Stromal cell of bone marrow (primary cell): ENCODE measurements around the gene CPSF4.
A peak's percentile ranks its signal among the peaks of the same experiment; 100 is the strongest.

Source experiments
- DNase-seq: peaks from one replicate; pipeline ENCODE4 v3.0.0-alpha.2; 2012; ENCODE audit warnings: low read depth

Gene CPSF4

DNA sequence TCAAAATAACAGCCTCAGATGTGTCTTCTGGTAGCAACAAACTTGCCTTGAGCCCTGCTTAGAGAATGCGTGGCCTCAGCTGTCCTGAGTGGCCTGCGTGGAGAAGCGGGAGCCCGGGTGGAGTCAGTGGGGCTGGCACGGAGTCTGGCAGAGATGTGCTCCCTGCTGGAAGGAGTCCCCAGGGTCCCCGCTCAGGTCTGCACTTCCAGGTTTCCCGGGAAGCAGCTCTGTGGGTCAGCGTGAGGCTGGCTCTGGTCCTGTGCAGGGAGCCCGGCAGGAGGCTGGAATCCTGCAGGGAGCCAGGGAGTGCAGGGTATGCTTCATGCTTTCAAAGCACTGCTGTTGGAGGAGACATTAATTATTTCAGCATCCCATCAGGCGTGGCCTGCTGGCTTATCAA is 10.1 kb downstream of the CPSF4 start:
- no peak for DNase-seq

GRCh38 chr7:99449326-99449725 is 10.6 kb downstream of the CPSF4 start:
- no peak for DNase-seq

DNA sequence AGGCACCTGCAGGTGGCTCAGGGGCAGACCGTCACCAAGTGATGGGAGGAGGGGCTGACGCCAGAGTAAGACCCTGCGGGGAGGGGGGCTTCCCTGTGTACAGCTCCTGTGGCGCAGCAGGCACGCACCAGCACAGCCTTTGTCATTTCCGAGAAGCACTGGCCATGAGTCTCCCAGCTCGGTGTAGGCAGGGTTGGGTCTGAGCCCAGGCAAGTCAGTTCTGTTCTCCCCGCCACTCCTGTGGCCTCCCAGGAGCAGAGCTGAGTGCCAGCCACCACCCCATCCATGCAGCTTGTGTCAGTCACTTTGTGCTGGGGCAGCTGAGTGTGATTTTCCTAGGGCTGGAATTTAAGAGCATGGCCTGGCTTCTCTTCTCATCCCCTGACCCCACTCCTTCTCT is 13.2 kb downstream of the CPSF4 start:
- DNase-seq, result no peak

- DNase-seq, result no peak
Observed at GRCh38 chr7:99452541-99452940, 13.8 kb downstream of the CPSF4 start.

GRCh38 chr7:99453105-99453504 is 14.4 kb downstream of the CPSF4 start:
- no peak for DNase-seq

DNA sequence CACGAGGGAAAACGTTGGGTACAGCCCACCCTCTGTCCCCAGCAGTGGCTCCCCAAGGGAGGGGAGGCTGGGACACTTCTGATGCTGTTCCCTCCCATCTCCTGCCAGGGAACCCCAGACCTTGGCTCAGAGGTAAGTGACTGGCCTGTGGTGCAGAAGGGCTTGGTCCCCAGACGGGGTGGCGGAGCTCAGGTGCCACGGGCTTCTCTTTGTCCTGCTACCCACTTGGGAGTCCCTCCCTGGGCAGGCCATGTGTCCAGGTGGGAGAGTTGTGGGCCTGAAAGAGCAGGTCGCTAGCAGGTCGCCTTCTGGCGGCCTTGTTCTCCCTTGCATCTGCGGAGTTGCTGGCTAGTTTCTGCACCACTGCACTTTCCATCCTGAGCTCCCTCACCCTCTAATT is 17.1 kb downstream of the CPSF4 start:
- no peak for DNase-seq

- DNase-seq, result no peak
Observed at GRCh38 chr7:99456288-99456687, 17.5 kb downstream of the CPSF4 start.

DNA sequence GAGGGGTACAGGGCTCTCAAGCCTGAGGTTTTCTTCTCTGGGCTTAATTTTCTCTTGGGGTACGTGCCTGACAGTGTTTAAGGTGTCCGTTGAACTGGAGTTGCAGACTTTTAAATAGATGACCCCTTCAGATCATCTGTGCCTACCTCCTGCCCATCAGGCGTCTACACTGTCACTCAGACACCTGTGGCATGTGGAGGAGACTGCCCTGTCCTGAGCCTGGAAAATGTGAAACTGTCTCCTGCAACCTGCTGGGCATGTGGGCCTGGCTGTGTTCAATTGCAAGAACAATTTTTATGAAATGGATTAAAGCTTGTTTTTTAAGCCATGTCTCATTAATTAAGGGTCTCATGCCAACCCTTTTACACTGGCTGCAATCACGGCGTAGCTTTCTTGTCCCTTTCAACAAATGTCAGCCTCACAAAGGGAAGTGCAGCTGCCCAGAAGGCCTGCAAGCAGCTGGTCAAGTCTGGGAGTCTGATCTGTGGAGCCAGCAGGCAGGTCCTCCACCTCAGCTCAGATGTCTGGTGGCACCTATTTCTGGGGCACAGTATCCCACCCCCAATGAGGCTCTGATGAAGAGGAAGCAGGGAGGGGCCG is 18.4 kb downstream of the CPSF4 start:
- no peak for DNase-seq

GRCh38 chr7:99457650-99458493 is 19.1 kb downstream of the CPSF4 start:
- DNase-seq, result no peak

DNA sequence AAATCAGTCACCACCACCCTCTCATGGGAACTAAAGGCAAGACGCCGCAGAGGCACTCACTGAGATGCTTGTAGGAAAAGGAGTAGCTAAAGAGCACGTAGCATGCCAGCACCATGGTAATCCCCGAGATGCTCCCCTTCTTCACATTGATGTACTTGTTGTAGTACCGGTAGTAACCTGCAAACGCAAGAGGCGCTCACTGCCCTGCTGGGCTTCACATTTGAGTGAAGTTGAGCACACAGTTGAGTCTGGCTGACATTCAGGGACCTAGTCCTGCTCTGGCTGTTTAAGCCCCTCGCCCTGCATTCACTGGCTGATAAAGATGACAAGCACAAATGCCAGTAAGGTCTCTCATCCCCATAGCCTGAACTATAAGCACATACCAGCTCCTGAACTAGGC is 20.3 kb downstream of the CPSF4 start:
- DNase-seq, result no peak

GRCh38 chr7:99460651-99461050 is 21.9 kb downstream of the CPSF4 start:
- no peak for DNase-seq

DNA sequence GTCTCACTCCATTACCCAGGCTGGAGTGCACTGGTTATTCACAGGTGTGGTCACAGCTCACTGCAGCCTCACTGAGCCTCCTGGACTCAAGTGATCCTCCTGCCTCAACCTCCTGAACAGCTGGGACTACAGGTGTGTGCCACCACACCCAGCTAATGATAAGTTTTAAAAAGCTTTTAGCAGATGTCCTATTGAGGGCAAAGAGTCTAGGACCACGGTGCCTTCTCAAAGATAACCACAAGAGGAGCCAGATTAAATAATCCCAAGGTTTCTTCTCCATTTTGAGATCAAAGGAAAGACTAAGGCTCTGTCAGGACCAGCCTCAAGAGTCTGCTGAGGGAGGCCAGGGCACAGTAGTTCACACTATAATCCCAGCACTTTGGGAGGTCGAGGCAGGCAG is 22.5 kb downstream of the CPSF4 start:
- no peak for DNase-seq

DNA sequence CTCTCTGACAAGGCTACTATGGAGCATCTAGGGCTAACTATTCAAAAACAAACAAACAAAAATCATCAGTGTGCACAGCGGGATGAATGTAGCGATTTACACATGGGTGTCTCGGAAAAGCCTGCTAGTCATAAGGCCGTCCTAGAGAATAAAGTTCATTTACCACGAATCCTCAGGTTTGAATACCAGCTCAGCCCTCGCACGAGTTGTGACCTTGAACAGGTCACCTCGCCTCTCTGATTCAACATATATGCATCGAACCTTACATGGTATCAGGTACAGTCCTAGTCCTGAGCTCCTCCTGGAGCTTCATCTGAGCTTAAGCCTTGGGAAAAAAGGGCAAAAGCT is 26.7 kb downstream of the CPSF4 start:
- DNase-seq, result no peak

GRCh38 chr7:99468336-99468918 is 29.7 kb downstream of the CPSF4 start:
- DNase-seq, result no peak

DNA sequence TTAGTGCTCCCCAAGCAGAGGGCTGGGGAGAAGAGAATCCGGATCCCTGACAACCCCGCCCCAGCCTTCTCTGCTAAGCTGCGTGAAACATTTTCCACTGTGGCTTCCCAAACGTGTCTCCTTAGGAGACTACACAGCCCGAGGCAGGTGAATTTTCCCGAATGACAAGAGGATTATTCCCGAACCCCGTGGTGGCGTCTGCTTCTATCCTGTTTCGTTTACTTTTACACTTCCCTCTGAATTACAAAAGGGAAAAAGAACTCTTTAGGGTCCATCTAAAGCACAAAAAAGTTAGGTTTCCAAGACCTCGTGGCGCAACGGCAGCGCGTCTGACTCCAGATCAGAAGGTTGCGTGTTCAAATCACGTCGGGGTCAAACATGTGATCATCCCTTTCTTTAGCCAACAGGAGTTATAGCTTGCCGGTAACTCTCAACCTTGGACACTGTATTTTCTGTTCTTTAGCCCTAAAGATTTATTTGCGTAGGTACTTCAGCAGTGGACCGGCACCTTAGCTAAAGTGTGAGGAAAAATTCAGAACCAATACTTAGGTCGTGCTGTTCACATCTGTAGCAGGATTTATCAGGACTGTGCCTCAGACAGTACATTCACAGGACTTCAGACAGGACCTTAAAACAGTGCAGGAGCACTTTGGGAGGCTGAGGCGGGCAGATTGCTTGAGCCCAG is 30.8 kb downstream of the CPSF4 start:
- DNase-seq, result no peak

DNA sequence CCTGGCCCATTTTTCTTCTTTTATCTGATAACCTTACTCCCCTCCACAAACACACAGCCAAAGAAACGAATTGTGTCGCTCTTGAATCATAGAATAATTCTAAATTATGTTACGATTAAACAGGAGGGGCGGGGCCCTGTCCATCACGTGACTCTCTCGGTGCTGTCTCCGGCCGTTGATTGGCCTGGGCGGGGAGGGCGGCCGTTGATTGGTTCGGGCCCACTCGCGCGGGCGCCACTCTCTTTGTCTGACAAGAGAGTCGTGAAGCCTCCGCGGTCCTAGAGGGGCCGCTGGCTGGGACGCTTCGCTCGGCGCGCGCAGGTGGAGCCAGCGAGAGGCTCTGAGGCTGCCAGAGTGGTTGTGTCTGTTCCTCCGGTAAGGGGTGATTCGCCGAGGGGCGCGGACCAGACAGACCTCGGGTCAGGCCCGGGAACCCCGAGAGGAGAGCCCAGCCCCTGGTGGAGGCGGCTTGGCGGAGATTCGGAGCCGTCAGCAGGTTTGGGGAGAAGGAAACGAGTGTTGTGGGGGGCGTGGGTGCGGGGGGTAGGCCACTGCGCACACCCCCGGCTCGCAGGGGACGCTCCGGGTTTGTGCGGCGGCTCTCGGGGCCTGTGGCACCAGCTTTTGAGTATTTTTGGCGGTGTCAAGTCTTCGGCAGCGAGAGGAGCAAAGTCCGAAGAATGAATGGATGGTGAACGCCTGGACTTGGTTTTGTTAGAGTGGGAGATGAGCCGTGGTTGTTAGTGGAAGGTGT is 34.0 kb downstream of the CPSF4 start, which contains the start of gene ZNF789:
Gene ZNF789 (plus strand): TSS at position 330 of the 754 bp plus-strand sequence. CDS start 3,567 bp downstream, outside the sequence.
- peak; percentile 94 for DNase-seq

DNA sequence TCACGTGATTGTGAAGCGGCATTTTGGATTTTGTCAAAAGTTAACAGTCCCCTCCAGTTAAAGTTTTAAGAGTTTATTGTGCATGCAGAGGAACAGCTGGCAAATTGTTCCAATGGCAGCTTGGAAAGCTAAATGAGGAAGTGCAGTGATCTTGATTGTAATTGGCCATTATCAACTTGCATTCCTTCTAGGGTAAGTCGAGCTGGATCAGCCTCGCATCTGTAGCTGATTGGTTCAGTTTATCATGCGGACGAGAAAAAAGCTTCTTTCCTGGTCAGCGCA is 34.5 kb downstream of the CPSF4 start:
- DNase-seq, result peak; percentile 41

DNA sequence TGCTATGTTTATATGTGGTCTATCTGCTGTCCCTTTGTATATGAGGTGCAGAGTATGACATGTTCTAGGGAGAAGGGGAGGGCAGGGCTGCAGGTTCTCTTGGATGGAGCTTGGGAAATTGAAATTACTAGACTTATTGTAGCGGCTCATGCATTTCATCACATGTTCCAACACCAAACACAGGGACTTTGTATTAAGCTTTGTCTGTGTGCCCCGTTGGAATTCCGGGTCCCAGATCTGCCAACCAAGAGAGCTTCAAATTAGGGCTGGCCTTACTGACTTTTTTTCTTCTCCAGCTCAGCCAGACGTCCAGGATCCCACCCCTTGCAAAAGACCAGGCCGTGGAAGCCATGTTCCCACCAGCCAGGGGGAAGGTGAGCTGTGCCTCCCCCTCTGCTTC is 37.4 kb downstream of the CPSF4 start:
- DNase-seq, result no peak

DNA sequence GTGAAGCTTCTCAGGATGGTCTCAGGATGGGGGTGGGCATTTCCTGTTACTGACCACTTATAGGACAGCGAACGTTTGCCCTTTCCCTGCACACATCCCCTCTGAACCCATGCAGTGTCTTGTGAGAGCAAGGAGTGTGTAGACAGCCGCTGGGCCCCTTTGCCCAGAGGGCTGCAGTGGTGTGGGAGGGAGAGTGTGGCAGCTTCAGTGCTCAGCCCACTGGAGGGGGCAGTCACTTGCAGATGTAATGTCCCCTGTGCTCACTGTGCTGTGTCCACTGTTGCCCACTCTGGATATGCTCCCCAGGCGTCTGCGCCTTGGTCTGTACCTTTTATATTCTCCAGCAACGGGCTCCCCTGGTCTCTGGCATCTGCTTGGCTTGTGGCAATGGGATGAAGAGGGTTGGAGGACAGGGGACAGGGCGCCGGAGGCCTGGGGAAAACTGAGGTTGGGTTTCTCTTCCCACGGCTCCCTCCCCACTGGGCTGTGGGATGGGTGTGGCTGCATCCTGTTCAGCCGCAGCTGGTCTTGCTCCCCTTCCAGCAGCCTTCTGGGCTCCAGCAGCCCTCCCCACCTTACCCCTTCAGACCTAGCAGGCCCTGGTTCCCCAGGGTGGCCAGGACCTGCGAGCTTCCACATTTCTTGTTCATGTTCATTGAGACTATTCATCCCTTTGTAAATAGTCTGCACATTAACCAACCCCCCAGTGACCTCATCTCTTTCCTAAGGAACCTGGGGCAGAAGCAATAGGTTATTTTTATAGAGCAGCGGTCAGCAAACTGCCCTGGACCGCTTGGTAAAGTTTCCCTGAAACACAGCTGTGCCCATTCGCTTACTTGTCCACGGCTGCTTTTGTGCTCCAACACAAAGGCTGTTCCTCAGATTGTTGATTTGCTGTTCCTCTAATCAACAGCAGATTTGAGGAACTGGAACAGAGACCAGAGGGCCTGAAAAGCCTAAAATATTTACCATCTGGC is 40.0 kb downstream of the CPSF4 start:
- no peak for DNase-seq

DNA sequence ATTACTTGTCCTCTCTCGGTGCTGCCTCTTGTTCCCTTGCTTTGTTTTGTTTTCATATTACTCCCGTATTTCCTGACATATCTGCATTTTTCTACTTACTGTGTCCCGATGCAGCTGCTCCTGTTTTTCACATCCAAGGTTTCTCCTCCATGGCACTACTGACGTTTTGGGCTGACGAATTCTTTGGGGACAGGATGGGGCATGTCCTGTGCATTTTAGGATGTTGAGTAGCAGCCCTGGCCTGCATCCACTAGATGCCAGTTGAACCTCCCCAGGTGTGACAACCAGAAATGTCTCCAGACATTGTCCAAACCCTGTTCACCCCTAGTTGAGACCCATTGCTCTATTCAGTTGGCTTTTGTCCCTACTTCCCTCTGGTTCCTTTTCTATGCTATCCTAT is 46.4 kb downstream of the CPSF4 start:
- DNase-seq, result no peak

GRCh38 chr7:99489235-99489634 is 50.5 kb downstream of the CPSF4 start:
- no peak for DNase-seq
